Left renal cortex interstitium (tissue), 4 donors: ENCODE results near the gene FBXO2. TPM values are rescaled to one million over a fixed set of nuclear protein-coding genes. Genes with fewer than 3 reads are reported as not detected.

Experiments
- DNase-seq, 4 donors: peaks; one replicate each; pipeline ENCODE4 v3.0.0-alpha.2; 2013; ENCODE audit warnings: low read depth in 4 of 4, low spot score in 2 of 4, missing footprints in 1 of 4
- polyA plus RNA-seq, 4 donors: library from polyadenylated mRNA; unstranded; fragments of 120-200 nt; gene quantifications; one replicate each; pipeline ENCODE4 v1.2.1, GENCODE V29; 2013; ENCODE audit not compliant: insufficient read length in 4 of 4

Gene FBXO2
- polyA plus RNA-seq, 4 donors = 1.4 to 1.7 (median 1.5) TPM

- no peak for DNase-seq
These were observed 28.6 kb upstream of the FBXO2 start for GRCh38 chr1:11682799-11683198.

- no peak for DNase-seq
These were observed 28.1 kb upstream of the FBXO2 start for GRCh38 chr1:11682287-11682771.

GRCh38 chr1:11681071-11681771, 27.0 kb upstream of the FBXO2 start, which contains the start of gene MAD2L2:
TSS of gene MAD2L2 (minus strand) at chr1:11681148. CDS start at chr1:11680601, 547 bp downstream.
- DNase-seq = peak in 2 of 4 donors; percentile 68

GRCh38 chr1:11680270-11681070, 26.2 kb upstream of the FBXO2 start:
- no peak for DNase-seq

DNA sequence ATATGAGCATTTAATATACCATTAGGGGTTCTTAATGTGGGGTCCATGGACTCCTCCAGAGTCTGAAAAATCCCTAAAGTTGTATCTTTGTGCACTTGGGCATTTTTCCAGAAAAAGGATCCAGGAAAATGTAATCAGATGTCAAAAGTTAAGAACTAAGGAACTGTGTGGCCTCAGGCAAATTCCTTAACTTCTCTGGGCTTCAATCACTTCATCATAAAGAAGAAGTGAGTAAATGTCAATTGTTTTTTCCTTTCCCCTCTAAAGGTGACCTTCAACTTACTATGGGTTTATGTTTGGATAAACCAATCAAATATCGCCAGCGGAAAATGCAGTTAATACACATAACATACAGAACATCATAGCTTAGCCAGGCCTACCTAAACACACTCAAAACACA, 24.2 kb upstream of the FBXO2 start:
- no peak for DNase-seq

GRCh38 chr1:11676386-11677103, 22.3 kb upstream of the FBXO2 start:
- no peak for DNase-seq

GRCh38 chr1:11675325-11675724, 21.1 kb upstream of the FBXO2 start:
- no peak for DNase-seq

DNA sequence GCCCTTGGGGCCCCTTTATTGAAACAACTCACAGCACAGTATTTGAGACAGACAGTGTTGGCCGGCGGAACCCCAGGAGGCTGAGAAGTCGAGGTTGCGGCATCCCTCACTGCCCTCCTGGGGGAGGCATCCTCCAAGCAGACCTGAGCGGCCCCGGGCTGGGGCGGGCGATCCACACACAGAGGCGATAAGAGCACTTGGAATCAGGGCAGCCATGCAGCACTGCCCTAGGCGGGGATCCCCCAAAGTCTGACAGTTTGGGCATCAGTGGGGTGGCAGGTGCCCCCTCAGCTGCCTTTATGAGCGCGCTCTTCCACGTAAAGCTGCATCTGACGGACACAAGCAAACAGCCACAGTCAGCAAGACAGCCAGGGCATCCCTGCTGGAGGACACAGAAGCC, 20.3 kb upstream of the FBXO2 start:
- no peak for DNase-seq

DNA sequence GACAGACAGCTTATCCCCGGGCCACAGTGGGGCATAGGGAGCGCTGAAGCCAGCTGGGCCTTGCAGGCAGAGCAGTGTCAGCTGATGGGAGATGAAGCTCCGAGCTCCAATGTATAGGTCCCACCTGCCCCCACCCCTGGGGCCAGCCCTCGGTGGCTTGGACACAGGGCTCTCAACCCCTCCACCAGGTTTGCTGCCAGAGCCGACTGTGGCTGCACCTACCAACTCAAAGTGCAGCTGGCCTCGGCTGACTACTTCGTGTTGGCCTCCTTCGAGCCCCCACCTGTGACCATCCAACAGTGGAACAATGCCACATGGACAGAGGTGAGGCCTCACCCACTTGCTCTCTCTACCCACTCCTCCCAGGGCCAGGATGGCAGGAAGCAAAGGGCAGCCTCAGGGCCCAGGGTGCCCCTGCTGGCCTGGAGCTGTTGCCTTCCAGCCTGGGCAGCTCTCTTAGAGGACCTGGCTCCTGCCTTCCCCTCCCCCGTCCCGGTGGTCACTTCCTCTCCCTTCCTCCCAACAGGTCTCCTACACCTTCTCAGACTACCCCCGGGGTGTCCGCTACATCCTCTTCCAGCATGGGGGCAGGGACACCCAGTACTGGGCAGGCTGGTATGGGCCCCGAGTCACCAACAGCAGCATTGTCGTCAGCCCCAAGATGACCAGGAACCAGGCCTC, 19.0 kb upstream of the FBXO2 start:
- no peak for DNase-seq

DNA sequence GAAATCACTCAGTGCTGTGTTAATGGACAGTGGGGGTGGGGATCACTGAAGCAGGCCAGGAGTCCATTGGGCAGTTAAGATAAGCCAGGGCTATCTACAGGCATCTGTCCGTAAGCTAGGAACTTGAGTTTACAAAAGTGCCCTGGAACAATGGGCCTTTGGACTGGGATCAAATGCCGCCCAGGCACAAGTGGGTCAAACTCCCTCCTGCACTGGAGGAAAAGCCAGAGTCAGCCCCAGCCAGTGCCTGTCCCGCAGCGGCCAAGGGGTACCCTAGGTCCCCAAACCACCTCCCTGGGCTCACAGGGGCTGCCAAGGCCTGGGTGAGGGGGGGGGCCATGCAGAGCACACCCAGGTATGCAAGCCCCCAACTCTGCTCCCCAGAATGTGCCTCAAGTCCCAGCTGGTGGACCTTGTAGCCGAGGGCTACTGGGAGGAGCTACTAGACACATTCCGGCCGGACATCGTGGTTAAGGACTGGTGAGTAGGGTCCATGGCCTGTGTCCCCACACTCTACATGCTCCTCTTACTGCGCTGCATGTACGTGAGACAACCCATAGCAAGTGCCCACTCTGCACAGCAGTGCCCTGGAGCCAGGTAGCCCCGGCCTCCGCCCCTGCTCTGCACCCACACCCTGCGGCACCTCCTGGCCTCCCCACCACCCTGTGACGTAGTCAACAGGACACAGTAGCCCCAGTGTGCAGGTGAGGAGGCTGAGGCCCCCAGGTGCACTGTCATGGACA, 17.5 kb upstream of the FBXO2 start:
- DNase-seq = no peak

- DNase-seq = no peak
These were observed 16.9 kb upstream of the FBXO2 start for GRCh38 chr1:11671205-11671543.

- DNase-seq = no peak
These were observed 16.5 kb upstream of the FBXO2 start for GRCh38 chr1:11670747-11671146.

GRCh38 chr1:11668516-11668915, 14.3 kb upstream of the FBXO2 start:
- DNase-seq = no peak

- DNase-seq = no peak
These were observed 10.3 kb upstream of the FBXO2 start for GRCh38 chr1:11664336-11665065.

GRCh38 chr1:11661103-11661502, 6.9 kb upstream of the FBXO2 start:
- DNase-seq = no peak

DNA sequence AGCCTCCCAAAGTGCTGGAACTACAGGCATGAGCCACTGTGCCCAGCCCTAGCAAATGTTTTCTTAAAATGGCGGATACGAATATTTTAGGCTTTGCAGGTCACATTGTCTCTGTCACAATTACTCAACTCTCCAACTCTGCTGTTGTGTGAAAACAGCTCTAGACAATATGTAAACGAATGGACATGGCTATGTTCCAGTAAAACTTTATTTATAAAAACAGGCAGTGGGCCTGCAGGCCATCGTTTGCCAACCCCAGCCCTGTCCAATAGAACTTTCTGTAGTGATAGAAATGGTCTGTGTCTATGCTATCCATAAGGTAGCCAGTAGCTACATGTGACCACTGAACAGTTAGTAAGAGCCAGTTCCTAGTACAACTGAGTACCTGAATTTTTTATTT, 5.5 kb upstream of the FBXO2 start:
- DNase-seq = no peak

GRCh38 chr1:11658542-11658941, 4.3 kb upstream of the FBXO2 start:
- DNase-seq = no peak

DNA sequence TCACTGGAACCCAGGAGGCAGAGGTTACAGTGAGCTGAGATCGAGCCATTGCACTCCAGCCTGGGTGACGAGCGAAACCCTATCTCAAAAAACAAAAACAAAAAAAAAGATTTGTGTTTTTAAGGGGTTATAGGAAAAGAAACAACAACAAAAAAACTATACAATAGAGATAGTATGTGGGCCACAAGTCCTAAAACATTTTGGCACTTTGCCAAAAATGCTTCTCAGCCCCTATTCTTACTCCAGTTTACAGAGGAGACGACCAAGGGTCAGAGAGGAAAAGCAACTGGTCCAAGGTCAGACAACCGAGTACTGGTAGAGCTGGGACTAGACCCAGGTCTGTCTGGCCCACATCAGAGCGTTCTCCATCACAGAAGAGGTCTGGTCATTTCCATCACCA, 3.4 kb upstream of the FBXO2 start:
- DNase-seq = no peak
